AG10803 (cell line): Measurements from ENCODE around the gene DMD.

Experiments
- DNase-seq: peaks from one replicate; pipeline ENCODE4 v3.0.0; 2010; ENCODE audit warnings: low read depth
- H3K4me3 ChIP-seq: 2 replicates; pipeline ENCODE4 v1.5.1; 2011; ENCODE audit warnings: mild to moderate bottlenecking, low read length, control low read depth
- CTCF ChIP-seq: conservative IDR thresholded peaks from 2 replicates; pipeline ENCODE4 v1.5.1; 2011; ENCODE audit warnings: mild to moderate bottlenecking, low read length, control low read depth, inconsistent platforms

Gene DMD

GRCh38 chrX:32582729-32583128, 628.6 kb downstream of the DMD start:
- DNase-seq: no peak
- H3K4me3 ChIP-seq: no peak overlapping the region
- no peak for TF ChIP-seq CTCF

- no peak for DNase-seq
- no peak for TF ChIP-seq CTCF
- H3K4me3 ChIP-seq: no peak overlapping the region
Measured at GRCh38 chrX:32576885-32577284, 634.5 kb downstream of the DMD start.

- no peak for DNase-seq
- H3K4me3 ChIP-seq: no peak overlapping the region
- TF ChIP-seq CTCF: no peak
Measured at GRCh38 chrX:32572644-32573043, 638.7 kb downstream of the DMD start.

GRCh38 chrX:32571579-32571978, 639.8 kb downstream of the DMD start:
- TF ChIP-seq CTCF: no peak
- H3K4me3 ChIP-seq: no peak overlapping the region
- no peak for DNase-seq

GRCh38 chrX:32562261-32562660, 649.1 kb downstream of the DMD start:
- no peak overlapping the region for H3K4me3 ChIP-seq
- no peak for TF ChIP-seq CTCF
- no peak for DNase-seq

- H3K4me3 ChIP-seq: no peak overlapping the region
- no peak for DNase-seq
- TF ChIP-seq CTCF: no peak
Measured at GRCh38 chrX:32545101-32545500, 666.2 kb downstream of the DMD start.

GRCh38 chrX:32538554-32538953, 672.8 kb downstream of the DMD start:
- no peak for TF ChIP-seq CTCF
- no peak overlapping the region for H3K4me3 ChIP-seq
- DNase-seq: no peak
